ENCODE data around the gene USF2. TPM values are rescaled to one million over a fixed set of nuclear protein-coding genes. Genes with fewer than 3 reads are reported as not detected.

The USF2 gene
- total RNA-seq, 2 donors from 2014 or later, result 90.4 to 143 TPM

DNA sequence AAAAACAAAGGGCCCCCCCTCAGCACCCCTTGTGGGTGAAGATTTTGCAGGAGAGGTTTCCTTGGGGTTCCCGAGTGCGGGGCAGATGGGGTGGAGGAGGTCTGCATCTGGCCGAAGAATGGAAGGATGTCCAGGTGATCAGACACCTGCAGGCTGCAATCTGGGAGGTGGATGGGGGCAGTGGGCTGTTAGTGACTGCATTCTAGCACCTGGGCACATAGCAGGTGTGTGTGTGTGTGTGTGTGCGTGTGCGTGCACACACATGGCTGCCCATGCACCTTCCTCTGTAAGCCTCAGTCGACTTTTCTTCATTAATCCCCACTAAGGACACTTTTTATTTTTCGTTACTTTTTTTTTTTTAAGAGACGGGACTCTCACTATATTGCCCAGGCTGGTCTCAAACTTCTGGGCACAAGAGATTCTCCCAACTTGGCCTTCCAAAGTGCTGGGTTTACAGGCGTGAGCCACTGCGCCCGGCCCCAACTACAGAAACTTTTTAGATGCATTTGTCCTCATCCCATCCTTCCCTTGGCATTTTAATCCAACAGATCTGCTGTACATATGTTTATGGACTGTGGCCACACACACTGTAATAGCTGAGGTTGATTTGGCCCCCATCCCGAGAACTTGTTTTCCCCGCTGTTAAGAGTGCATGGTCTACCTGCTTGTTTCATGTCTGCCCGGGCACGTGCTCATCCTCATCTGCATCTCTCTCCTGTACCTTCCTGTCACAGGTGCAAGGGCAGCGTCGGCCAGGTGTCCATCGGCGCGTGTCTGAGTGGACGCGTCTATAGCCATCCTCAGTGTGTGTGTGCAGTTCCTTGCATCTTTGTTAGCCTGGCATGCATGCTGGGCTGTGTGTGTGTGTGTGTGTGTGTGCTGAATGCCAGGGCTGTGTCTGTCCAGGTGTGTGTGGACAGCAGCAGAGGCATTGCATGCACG lies 23.9 kb downstream of the USF2 start:
- Histone ChIP-seq H3K27me3 (replicated peaks; ENCODE audit: insufficient read depth) (no peaks in the 10 kb centered on the region), H3K27ac (no peak overlapping the region), H3K9me3 (no peaks in the 10 kb centered on the region), H3K4me3 (no peak overlapping the region), H3K36me3 (no peaks in the 10 kb centered on the region), H3K4me1 (ENCODE audit: control insufficient read depth in 1 of 2, low read depth in 2 of 2) (no peaks in the 10 kb centered on the region)
- TF ChIP-seq CTCF (IDR thresholded peaks at IDR 0.05), result no peak
- ATAC-seq (ENCODE audit: insufficient number of reproducible peaks, low FRiP score, low read depth) (no peak), DNase-seq (ENCODE audit: low spot score) (no peak)

GRCh38 chr19:35293363-35293739 lies 24.6 kb downstream of the USF2 start:
- Histone ChIP-seq H3K36me3 (no peaks in the 10 kb centered on the region), H3K4me3 (no peak overlapping the region), H3K27me3 (replicated peaks; ENCODE audit: insufficient read depth) (no peaks in the 10 kb centered on the region), H3K4me1 (ENCODE audit: control insufficient read depth in 1 of 2, low read depth in 2 of 2) (no peaks in the 10 kb centered on the region), H3K9me3 (no peaks in the 10 kb centered on the region), H3K27ac (no peak overlapping the region)
- no peak for TF ChIP-seq CTCF (IDR thresholded peaks at IDR 0.05)
- no peak for DNase-seq (ENCODE audit: low spot score)
- no peak for ATAC-seq (ENCODE audit: insufficient number of reproducible peaks, low FRiP score, low read depth)

DNA sequence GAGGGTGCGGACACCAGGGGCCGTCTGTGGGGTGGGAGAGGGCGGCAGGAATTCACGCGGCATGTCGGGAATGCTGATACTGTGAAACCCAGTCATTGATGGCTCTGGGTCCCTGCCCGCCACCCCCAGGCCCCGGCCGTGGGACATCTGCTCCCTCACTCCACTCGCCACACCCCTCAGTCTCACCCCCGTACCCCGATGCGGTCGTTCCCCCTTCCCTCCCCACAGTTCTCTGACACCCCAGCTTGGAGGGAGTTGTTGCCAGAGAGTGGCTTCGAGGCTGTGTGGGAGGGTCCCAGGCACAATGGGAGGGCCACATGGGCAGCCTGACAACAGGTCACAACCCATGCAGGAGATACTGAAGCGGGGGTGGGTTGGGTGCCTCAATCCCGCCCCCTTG lies 25.0 kb downstream of the USF2 start:
- ATAC-seq (ENCODE audit: insufficient number of reproducible peaks, low FRiP score, low read depth) (no peak), DNase-seq (ENCODE audit: low spot score) (no peak)
- H3K27ac ChIP-seq, result no peak overlapping the region
- H3K4me3 ChIP-seq, result no peak overlapping the region
- H3K27me3 ChIP-seq (replicated peaks; ENCODE audit: insufficient read depth), result no peaks in the 10 kb centered on the region
- no peaks in the 10 kb centered on the region for H3K36me3 ChIP-seq
- H3K4me1 ChIP-seq (ENCODE audit: control insufficient read depth in 1 of 2, low read depth in 2 of 2), result no peaks in the 10 kb centered on the region
- no peak for TF ChIP-seq CTCF (IDR thresholded peaks at IDR 0.05)
- H3K9me3 ChIP-seq, result no peaks in the 10 kb centered on the region

- Histone ChIP-seq H3K27ac (no peak overlapping the region), H3K9me3 (no peaks in the 10 kb centered on the region), H3K4me3 (no peak overlapping the region), H3K36me3 (no peaks in the 10 kb centered on the region), H3K27me3 (replicated peaks; ENCODE audit: insufficient read depth) (no peaks in the 10 kb centered on the region), H3K4me1 (ENCODE audit: control insufficient read depth in 1 of 2, low read depth in 2 of 2) (no peaks in the 10 kb centered on the region)
- TF ChIP-seq CTCF (IDR thresholded peaks at IDR 0.05), result no peak
- ATAC-seq (ENCODE audit: insufficient number of reproducible peaks, low FRiP score, low read depth) (no peak), DNase-seq (ENCODE audit: low spot score) (no peak)
Measured at GRCh38 chr19:35294328-35294727, 25.6 kb downstream of the USF2 start.

DNA sequence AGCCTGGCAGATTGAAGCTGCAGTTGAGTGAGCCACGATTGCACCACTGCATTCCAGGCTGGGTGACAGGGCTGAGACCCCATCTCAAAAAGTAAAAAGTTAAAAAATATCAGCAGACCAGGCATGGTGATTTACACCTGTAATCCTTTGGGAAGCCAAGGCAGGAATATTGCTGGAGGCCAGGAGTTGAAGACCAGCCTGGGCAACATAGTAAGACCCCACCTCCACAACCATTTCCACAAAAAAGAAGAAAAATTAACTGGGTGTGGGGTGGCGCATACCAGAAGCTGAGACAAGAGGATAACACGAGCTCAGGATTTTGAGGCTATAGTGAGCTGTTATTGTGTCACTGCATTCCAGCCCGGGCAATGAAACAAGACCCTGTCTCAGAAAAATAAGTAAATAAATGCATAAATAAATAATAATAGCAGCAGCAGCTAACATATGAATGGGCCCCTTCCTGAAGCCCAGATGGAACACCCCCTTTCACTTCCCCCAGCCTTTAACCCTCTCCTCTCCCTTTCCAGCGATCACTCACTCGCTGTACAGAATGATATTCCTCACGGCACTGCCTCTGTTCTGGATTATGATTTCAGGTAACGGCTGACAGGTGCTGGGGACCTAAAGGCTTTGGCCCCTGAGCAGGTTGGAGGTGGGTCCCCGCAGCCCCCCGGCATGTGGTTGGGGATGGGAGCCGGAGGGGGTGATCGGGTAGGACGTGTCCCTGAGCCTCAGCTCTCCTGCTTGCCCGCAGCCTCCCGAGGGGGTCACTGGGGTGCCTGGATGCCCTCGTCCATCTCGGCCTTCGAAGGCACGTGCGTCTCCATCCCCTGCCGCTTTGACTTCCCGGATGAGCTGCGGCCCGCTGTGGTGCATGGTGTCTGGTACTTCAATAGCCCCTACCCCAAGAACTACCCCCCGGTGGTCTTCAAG lies 26.4 kb downstream of the USF2 start:
- Histone ChIP-seq H3K27ac (no peak overlapping the region), H3K27me3 (replicated peaks; ENCODE audit: insufficient read depth) (no peaks in the 10 kb centered on the region)
- no peak for ATAC-seq (ENCODE audit: insufficient number of reproducible peaks, low FRiP score, low read depth)

More for the DNA sequence above, 26.4 kb downstream of the USF2 start:
- Histone ChIP-seq H3K4me1 (ENCODE audit: control insufficient read depth in 1 of 2, low read depth in 2 of 2) (no peaks in the 10 kb centered on the region), H3K9me3 (no peaks in the 10 kb centered on the region), H3K4me3 (no peak overlapping the region), H3K36me3 (no peaks in the 10 kb centered on the region)
- DNase-seq (ENCODE audit: low spot score), result no peak
- TF ChIP-seq CTCF (IDR thresholded peaks at IDR 0.05), result no peak

Measured in thoracic aorta (tissue), 2 donors.